GM23248 (cell line): ENCODE measurements around the gene MOB3C. TPM values are rescaled to one million over a fixed set of nuclear protein-coding genes. Genes with fewer than 3 reads are reported as not detected.

Experiments
- DNase-seq: peaks from one replicate; pipeline ENCODE4 v3.0.0-alpha.2; 2015
- H2AFZ ChIP-seq: fragments of 200-600 bp; sonication (generic); 2 replicates; pipeline ENCODE4 v1.6.1; 2016; ENCODE audit warnings: antibody characterized with exemption
- H3F3A ChIP-seq: fragments of 200-600 bp; sonication (generic); 2 replicates; pipeline ENCODE4 v1.6.1; 2016; ENCODE audit warnings: mild to moderate bottlenecking, antibody characterized with exemption, mixed run types; ENCODE audit not compliant: insufficient read depth
- H3K27ac ChIP-seq: fragments of 200-600 bp; sonication (generic); 2 replicates; pipeline ENCODE4 v1.5.1; 2016; ENCODE audit warnings: mild to moderate bottlenecking
- H3K27me3 ChIP-seq: fragments of 200-600 bp; sonication (generic); replicated peaks from 2 replicates; pipeline ENCODE4 v1.6.1; 2016; ENCODE audit warnings: mild to moderate bottlenecking; ENCODE audit not compliant: insufficient read depth
- H3K36me3 ChIP-seq: fragments of 200-600 bp; sonication (generic); 2 replicates; pipeline ENCODE4 v1.6.1; 2016; ENCODE audit warnings: low read depth, mild to moderate bottlenecking
- H3K4me1 ChIP-seq: fragments of 200-600 bp; sonication (generic); 2 replicates; pipeline ENCODE4 v1.6.1; 2016; ENCODE audit warnings: mild to moderate bottlenecking; ENCODE audit not compliant: insufficient read depth
- H3K4me2 ChIP-seq: fragments of 200-600 bp; sonication (generic); one replicate; pipeline ENCODE4 v1.6.1; 2016; ENCODE audit warnings: mild to moderate bottlenecking; ENCODE audit not compliant: unreplicated experiment
- H3K4me3 ChIP-seq: fragments of 200-600 bp; sonication (generic); 2 replicates; pipeline ENCODE4 v1.5.1; 2016; ENCODE audit warnings: mild to moderate bottlenecking
- H3K79me2 ChIP-seq: fragments of 200-600 bp; sonication (generic); 2 replicates; pipeline ENCODE4 v1.6.1; 2016; ENCODE audit warnings: mild to moderate bottlenecking; ENCODE audit not compliant: insufficient read depth
- H3K9ac ChIP-seq: fragments of 200-600 bp; sonication (generic); 2 replicates; pipeline ENCODE4 v1.6.1; 2016; ENCODE audit warnings: mild to moderate bottlenecking
- H3K9me2 ChIP-seq: fragments of 200-600 bp; sonication (generic); 2 replicates; pipeline ENCODE4 v1.6.1; 2016; ENCODE audit warnings: mixed run types, mild to moderate bottlenecking, moderate library complexity; ENCODE audit not compliant: insufficient read depth
- H3K9me3 ChIP-seq: fragments of 200-600 bp; sonication (generic); one replicate; pipeline ENCODE4 v1.6.1; 2017; ENCODE audit warnings: low read depth
- H4K20me1 ChIP-seq: fragments of 200-600 bp; sonication (generic); 2 replicates; pipeline ENCODE4 v1.6.0; 2016; ENCODE audit not compliant: insufficient read depth
- EZH2 ChIP-seq: fragments of 200-600 bp; sonication (generic); IDR thresholded peaks from 2 replicates; pipeline ENCODE4 v1.6.1; 2018; ENCODE audit warnings: antibody characterized with exemption, mild to moderate bottlenecking; ENCODE audit not compliant: insufficient read depth, poor library complexity, severe bottlenecking
- EZH2phosphoT487 ChIP-seq: fragments of 200-600 bp; sonication (generic); IDR thresholded peaks from 2 replicates; pipeline ENCODE4 v1.6.1; 2018; ENCODE audit warnings: antibody characterized with exemption, moderate library complexity, mild to moderate bottlenecking, low read depth; ENCODE audit not compliant: insufficient read depth
- WGBS, 2 experiments: methylation state at CpG; one replicate each; pipeline ENCODE4 v1.1.6; 2015 to 2017; ENCODE audit warnings: low lambda C conversion rate in 2 of 2, low coverage in 1 of 2; ENCODE audit errors: missing lambda C conversion rate in 2 of 2; 5-methylcytosine and 5-hydroxymethylcytosine counted together
- in situ Hi-C: fragments of 300-500 bp; cut with MboI; formaldehyde crosslinking; loops from 2 replicates; pipeline ENCODE4 v1.15.0; 2020
- polyA plus RNA-seq: library from polyadenylated mRNA; unstranded; fragments of >200 nt; fragmentation: Nextera tagmentation; extraction: Ambion mirVana; gene quantifications from 2 replicates; pipeline ENCODE4 v1.2.1, GENCODE V29; 2016
- total RNA-seq: library from RNA; depleted of rRNA; stranded (reverse); fragments of >200 nt; shearing (Covaris generic); gene quantifications from 2 replicates; pipeline ENCODE4 v1.2.3, GENCODE V29; 2014; rRNA removed

MOB3C gene
- total and polyA plus RNA-seq, 2 experiments from 2014 or later: 4.7 to 7.0 TPM

DNA sequence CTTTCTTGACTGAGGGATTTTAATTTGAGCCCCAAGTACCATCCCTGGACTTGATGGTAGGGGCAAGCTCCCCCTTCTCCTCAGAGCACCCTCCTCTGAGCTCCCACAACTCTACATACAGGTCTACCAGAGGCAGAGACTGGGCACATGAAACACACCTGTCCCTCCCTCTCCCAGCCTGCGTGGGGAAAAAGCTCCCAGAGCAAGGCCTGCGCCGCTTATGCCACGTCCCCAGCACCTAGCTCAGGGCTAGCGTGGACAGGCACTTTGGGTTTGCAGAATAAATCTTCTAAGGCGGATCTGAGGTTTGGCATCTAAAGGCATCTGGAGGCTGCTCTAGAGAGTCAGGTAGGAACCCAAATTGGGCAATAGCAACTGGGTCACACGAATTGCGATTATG lies 57.6 kb downstream of the MOB3C start:
- H3K27ac ChIP-seq: no peak overlapping the region
- no peaks in the 10 kb centered on the region for H4K20me1 ChIP-seq
- no peaks in the 10 kb centered on the region for H3K27me3 ChIP-seq
- no peaks in the 10 kb centered on the region for H3K9me3 ChIP-seq
- no peak overlapping the region for H2AFZ ChIP-seq
- H3K4me3 ChIP-seq: no peak overlapping the region
- TF ChIP-seq EZH2phosphoT487 (no peak), EZH2 (no peak)
- H3K9me2 ChIP-seq: no peaks in the 10 kb centered on the region
- no peak for DNase-seq
- no peak overlapping the region for H3K4me2 ChIP-seq
- H3K4me1 ChIP-seq: peaks cover 6% of the 10 kb centered on the region
- 97 to 99% methylated on average over 8 of the region's 8 CpGs for WGBS, 2 experiments
- no peaks in the 10 kb centered on the region for H3K79me2 ChIP-seq
- in situ Hi-C loops: no loop called here
- no peak overlapping the region for H3K9ac ChIP-seq
- no peaks in the 10 kb centered on the region for H3K36me3 ChIP-seq
- peaks cover 8% of the 10 kb centered on the region for H3F3A ChIP-seq

DNA sequence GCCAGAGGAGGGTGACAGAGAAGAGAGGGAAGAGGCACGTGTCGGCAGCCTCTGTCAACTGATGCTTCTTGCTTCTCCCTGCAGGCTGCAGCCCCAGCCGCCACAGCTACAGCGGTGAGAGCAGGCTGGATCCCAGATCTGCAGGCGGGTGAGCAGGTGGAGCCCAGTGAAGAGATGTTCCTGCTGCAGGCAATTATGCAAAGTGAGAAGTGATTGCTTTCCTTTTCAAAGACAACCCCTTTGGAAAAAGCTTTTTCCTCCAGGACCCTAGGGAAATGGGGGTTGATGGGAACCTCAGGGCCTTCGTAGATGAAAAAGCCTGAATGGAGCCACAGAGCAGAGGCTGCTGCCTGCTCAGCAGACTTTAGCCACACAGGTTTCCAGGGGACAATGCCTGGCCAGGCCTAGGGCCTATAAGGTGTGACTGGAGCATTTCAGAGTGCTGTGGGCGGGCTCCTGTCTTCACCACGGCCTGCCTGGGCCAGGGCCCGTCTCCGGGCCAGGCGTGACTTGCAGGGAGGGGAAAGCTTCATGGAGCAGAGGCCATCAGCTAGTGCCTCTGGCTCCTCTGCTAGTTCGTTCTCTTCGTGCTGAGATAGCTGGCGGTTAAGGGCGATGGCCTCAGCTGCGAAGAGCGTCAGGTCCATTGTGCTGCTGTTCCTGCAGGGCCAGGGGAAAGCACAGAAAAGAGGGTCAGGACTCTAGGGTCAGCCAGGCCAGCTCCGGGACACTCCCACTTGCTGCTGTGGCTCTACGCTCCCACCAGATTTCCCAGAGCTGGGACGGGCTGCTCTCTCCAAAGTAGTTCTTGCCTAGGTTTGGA lies 58.3 kb downstream of the MOB3C start:
- WGBS, 2 experiments: 89 to 91% methylated on average over 20 of the region's 20 CpGs
- no peak for TF ChIP-seq EZH2
- TF ChIP-seq EZH2phosphoT487: no peak

More for the DNA sequence above, 58.3 kb downstream of the MOB3C start:
- Histone ChIP-seq H3K27me3 (no peaks in the 10 kb centered on the region), H3F3A (peaks cover 8% of the 10 kb centered on the region), H3K9ac (no peak overlapping the region), H3K9me2 (no peaks in the 10 kb centered on the region), H3K79me2 (no peaks in the 10 kb centered on the region), H2AFZ (no peak overlapping the region), H4K20me1 (no peaks in the 10 kb centered on the region), H3K9me3 (no peaks in the 10 kb centered on the region), H3K4me2 (no peak overlapping the region), H3K27ac (no peak overlapping the region), H3K4me1 (peaks cover 6% of the 10 kb centered on the region), H3K4me3 (no peak overlapping the region), H3K36me3 (no peaks in the 10 kb centered on the region)
- in situ Hi-C loops: no loop called here
- DNase-seq: no peak

Other genes with a start within 250 kb of the MOB3C start
- 0.38 and 0.97 TPM in 2 replicates for gene FAAH, start 222.5 kb downstream of the MOB3C start, total RNA-seq
- gene FAAH, start 222.5 kb downstream of the MOB3C start, polyA plus RNA-seq: 0.74 and 0.98 TPM in 2 replicates
- gene DMBX1, start 127.0 kb downstream of the MOB3C start, total RNA-seq: not detected in 2 replicates
- gene DMBX1, start 127.0 kb downstream of the MOB3C start, polyA plus RNA-seq: not detected in 2 replicates
- not detected in 2 replicates for gene KNCN, start 65.2 kb downstream of the MOB3C start, total RNA-seq
- not detected in 2 replicates for gene KNCN, start 65.2 kb downstream of the MOB3C start, polyA plus RNA-seq
- 8.9 and 15.5 TPM in 2 replicates for gene MKNK1, start 12.5 kb downstream of the MOB3C start, total RNA-seq
- 10.0 and 16.1 TPM in 2 replicates for gene MKNK1, start 12.5 kb downstream of the MOB3C start, polyA plus RNA-seq
- gene ATPAF1, start 51.6 kb upstream of the MOB3C start, total RNA-seq: 61.3 and 66.3 TPM in 2 replicates
- gene ATPAF1, start 51.6 kb upstream of the MOB3C start, polyA plus RNA-seq: 43.3 and 46.3 TPM in 2 replicates
- not detected in 2 replicates for gene TEX38, start 55.0 kb upstream of the MOB3C start, total RNA-seq
- gene TEX38, start 55.0 kb upstream of the MOB3C start, polyA plus RNA-seq: 0.34 TPM in 1 of 2 replicates, not detected in the other
- 51.6 and 58.0 TPM in 2 replicates for gene EFCAB14, start 102.3 kb upstream of the MOB3C start, total RNA-seq
- 40.1 and 42.6 TPM in 2 replicates for gene EFCAB14, start 102.3 kb upstream of the MOB3C start, polyA plus RNA-seq
- not detected in 2 replicates for gene CYP4B1, start 182.2 kb upstream of the MOB3C start, total RNA-seq
- gene CYP4B1, start 182.2 kb upstream of the MOB3C start, polyA plus RNA-seq: not detected in 2 replicates